BLaER1 treated with 17β-estradiol and CSF1 and Interleukin-3, amounts not matched to agents 10 nM and 100 nM (cell line): Measurements from ENCODE around the gene ANKRD49.
A peak's percentile ranks its signal among the peaks of the same experiment; 100 is the strongest.

Experiments
- H3K27ac ChIP-seq, 11 experiments: shearing (Covaris generic); formaldehyde crosslinking; 2 replicates each; pipeline ENCODE4 v1.8.1; 2022
- H3K27me3 ChIP-seq, 11 experiments: shearing (Covaris generic); formaldehyde crosslinking; 2 replicates each; pipeline ENCODE4 v1.8.1; 2022
- H3K36me3 ChIP-seq, 11 experiments: shearing (Covaris generic); formaldehyde crosslinking; 2 replicates each; pipeline ENCODE4 v1.8.1; 2022
- H3K4me1 ChIP-seq, 10 experiments: shearing (Covaris generic); formaldehyde crosslinking; 2 replicates each; pipeline ENCODE4 v1.8.1; 2022
- H3K4me2 ChIP-seq, 11 experiments: shearing (Covaris generic); formaldehyde crosslinking; 2 replicates each; pipeline ENCODE4 v1.8.1; 2022
- H3K4me3 ChIP-seq, 10 experiments: shearing (Covaris generic); formaldehyde crosslinking; 2 replicates each; pipeline ENCODE4 v1.8.1; 2022
- H3K9ac ChIP-seq, 11 experiments: shearing (Covaris generic); formaldehyde crosslinking; 2 replicates each; pipeline ENCODE4 v1.8.1; 2022
- H3K9me3 ChIP-seq, 11 experiments: shearing (Covaris generic); formaldehyde crosslinking; replicated peaks in 1 of 11; 2 replicates each; pipeline ENCODE4 v1.8.1; 2022
- H4K20me1 ChIP-seq, 11 experiments: shearing (Covaris generic); formaldehyde crosslinking; 2 replicates each; pipeline ENCODE4 v1.8.1; 2022
- Cebpa-rat ChIP-seq, 11 experiments: shearing (Covaris generic); IDR thresholded peaks; 2 replicates each; pipeline ENCODE4 v1.8.1; 2022

ANKRD49 gene

GRCh38 chr11:94493281-94494125 lies at the start of gene ANKRD49, which contains the start of gene MRE11:
Gene ANKRD49, plus strand, starts transcription at chr11:94493984. Its CDS starts 2,710 bp downstream, at chr11:94496694.
Gene MRE11, minus strand, starts transcription at chr11:94493844. Its CDS starts 1,043 bp downstream, at chr11:94492801.
- H3K4me1 ChIP-seq = peaks cover 18 to 30% (median 24%) of the 10 kb centered on the region in 10 experiments
- H3K9me3 ChIP-seq = peaks cover 0 to 10% (median 3%) of the 10 kb centered on the region in 11 experiments; a peak in 8 of 22 replicates
- peaks cover 0 to 13% (median 0%) of the 10 kb centered on the region in 11 experiments; a peak in 2 of 22 replicates for H4K20me1 ChIP-seq
- H3K4me2 ChIP-seq = peak within 1 kb of the TSS; percentile 78 to 94 (median 88)
- H3K9ac ChIP-seq = peak within 1 kb of the TSS; percentile 87 to 94 (median 91)
- peaks cover 41 to 52% (median 45%) of the 10 kb centered on the region in 11 experiments for H3K36me3 ChIP-seq
- peak within 1 kb of the TSS; percentile 82 to 93 (median 88) for H3K27ac ChIP-seq
- no peaks in the 10 kb centered on the region for H3K27me3 ChIP-seq
- no peak for TF ChIP-seq Cebpa-rat (IDR thresholded peaks at IDR 0.05)
- peak within 1 kb of the TSS; percentile 74 to 91 (median 86) for H3K4me3 ChIP-seq

GRCh38 chr11:94445641-94446040 lies 48.1 kb upstream of the ANKRD49 start:
- Histone ChIP-seq H4K20me1 (no peaks in the 10 kb centered on the region), H3K4me1 (0 out of 20 replicates have a peak, but pooled peaks cover 0 to 8% (median 0%) of the 10 kb centered on the region in 10 experiments), H3K4me3 (no peak overlapping the region), H3K36me3 (peaks cover 63 to 91% (median 81%) of the 10 kb centered on the region in 11 experiments), H3K9me3 (no peaks in the 10 kb centered on the region), H3K9ac (no peak overlapping the region), H3K27ac (no peak overlapping the region), H3K27me3 (no peaks in the 10 kb centered on the region), H3K4me2 (no peak overlapping the region)
- no peak for TF ChIP-seq Cebpa-rat (IDR thresholded peaks at IDR 0.05)

- Histone ChIP-seq H3K27ac (no peak overlapping the region), H3K27me3 (no peaks in the 10 kb centered on the region), H3K9me3 (no peaks in the 10 kb centered on the region), H3K9ac (no peak overlapping the region), H3K36me3 (peaks cover 49 to 76% (median 69%) of the 10 kb centered on the region in 11 experiments), H4K20me1 (no peaks in the 10 kb centered on the region), H3K4me1 (0 out of 20 replicates have a peak, but pooled peaks cover 0 to 8% (median 0%) of the 10 kb centered on the region in 10 experiments), H3K4me3 (no peak overlapping the region), H3K4me2 (no peak overlapping the region)
- no peak for TF ChIP-seq Cebpa-rat (IDR thresholded peaks at IDR 0.05)
Observed at GRCh38 chr11:94447149-94447548, 46.6 kb upstream of the ANKRD49 start.

GRCh38 chr11:94449029-94449428 lies 44.8 kb upstream of the ANKRD49 start:
- Histone ChIP-seq H3K36me3 (peaks cover 43 to 74% (median 66%) of the 10 kb centered on the region in 11 experiments), H4K20me1 (no peaks in the 10 kb centered on the region), H3K27me3 (no peaks in the 10 kb centered on the region), H3K4me2 (no peak overlapping the region), H3K27ac (no peak overlapping the region), H3K9ac (no peak overlapping the region), H3K4me3 (no peak overlapping the region), H3K4me1 (0 out of 20 replicates have a peak, but pooled peaks cover 0 to 8% (median 0%) of the 10 kb centered on the region in 10 experiments), H3K9me3 (peaks cover 0 to 9% (median 4%) of the 10 kb centered on the region in 11 experiments; a peak in 5 of 22 replicates)
- no peak for TF ChIP-seq Cebpa-rat (IDR thresholded peaks at IDR 0.05)

- Histone ChIP-seq H3K36me3 (peaks cover 43 to 74% (median 65%) of the 10 kb centered on the region in 11 experiments), H3K4me3 (no peak overlapping the region), H3K4me1 (0 out of 20 replicates have a peak, but pooled peaks cover 0 to 8% (median 0%) of the 10 kb centered on the region in 10 experiments), H4K20me1 (no peaks in the 10 kb centered on the region), H3K9ac (no peak overlapping the region), H3K4me2 (no peak overlapping the region), H3K9me3 (peaks cover 0 to 9% (median 4%) of the 10 kb centered on the region in 11 experiments; a peak in 5 of 22 replicates), H3K27ac (no peak overlapping the region), H3K27me3 (no peaks in the 10 kb centered on the region)
- no peak for TF ChIP-seq Cebpa-rat (IDR thresholded peaks at IDR 0.05)
Observed at GRCh38 chr11:94449437-94449836, 44.3 kb upstream of the ANKRD49 start.

GRCh38 chr11:94450048-94450447 lies 43.7 kb upstream of the ANKRD49 start:
- TF ChIP-seq Cebpa-rat (IDR thresholded peaks at IDR 0.05) = no peak
- Histone ChIP-seq H3K4me2 (no peak overlapping the region; a peak in 2 of 22 replicates), H3K4me1 (0 out of 20 replicates have a peak, but pooled peaks cover 0 to 8% (median 0%) of the 10 kb centered on the region in 10 experiments), H4K20me1 (no peaks in the 10 kb centered on the region), H3K36me3 (peaks cover 44 to 75% (median 65%) of the 10 kb centered on the region in 11 experiments), H3K27ac (no peak overlapping the region), H3K9ac (no peak overlapping the region), H3K27me3 (no peaks in the 10 kb centered on the region), H3K4me3 (no peak overlapping the region), H3K9me3 (peaks cover 0 to 9% (median 4%) of the 10 kb centered on the region in 11 experiments; a peak in 5 of 22 replicates)

GRCh38 chr11:94452988-94453387 lies 40.8 kb upstream of the ANKRD49 start:
- Histone ChIP-seq H3K27ac (no peak overlapping the region), H3K4me1 (peaks cover 0 to 18% (median 0%) of the 10 kb centered on the region in 10 experiments; a peak in 5 of 20 replicates), H3K9me3 (peaks cover 0 to 9% (median 4%) of the 10 kb centered on the region in 11 experiments; a peak in 5 of 22 replicates), H3K4me3 (no peak overlapping the region), H3K9ac (no peak overlapping the region), H3K4me2 (no peak overlapping the region), H3K27me3 (no peaks in the 10 kb centered on the region), H3K36me3 (peaks cover 29 to 75% (median 62%) of the 10 kb centered on the region in 11 experiments), H4K20me1 (no peaks in the 10 kb centered on the region)
- no peak for TF ChIP-seq Cebpa-rat (IDR thresholded peaks at IDR 0.05)

GRCh38 chr11:94454301-94454700 lies 39.5 kb upstream of the ANKRD49 start:
- H3K36me3 ChIP-seq = peaks cover 33 to 72% (median 55%) of the 10 kb centered on the region in 11 experiments
- no peak overlapping the region for H3K4me2 ChIP-seq
- no peaks in the 10 kb centered on the region for H4K20me1 ChIP-seq
- no peak overlapping the region for H3K4me3 ChIP-seq
- H3K9me3 ChIP-seq = peaks cover 0 to 9% (median 4%) of the 10 kb centered on the region in 11 experiments; a peak in 5 of 22 replicates
- peaks cover 0 to 18% (median 0%) of the 10 kb centered on the region in 10 experiments; a peak in 5 of 20 replicates for H3K4me1 ChIP-seq
- no peaks in the 10 kb centered on the region for H3K27me3 ChIP-seq
- no peak for TF ChIP-seq Cebpa-rat (IDR thresholded peaks at IDR 0.05)
- H3K27ac ChIP-seq = no peak overlapping the region
- no peak overlapping the region for H3K9ac ChIP-seq

- H3K4me2 ChIP-seq = no peak overlapping the region
- H3K4me1 ChIP-seq = peaks cover 0 to 10% (median 0%) of the 10 kb centered on the region in 10 experiments; a peak in 5 of 20 replicates
- peaks cover 44 to 83% (median 70%) of the 10 kb centered on the region in 11 experiments for H3K36me3 ChIP-seq
Observed at GRCh38 chr11:94455861-94456260, 37.9 kb upstream of the ANKRD49 start.

More at GRCh38 chr11:94455861-94456260, 37.9 kb upstream of the ANKRD49 start:
- Histone ChIP-seq H3K27ac (no peak overlapping the region), H3K9ac (no peak overlapping the region), H3K4me3 (no peak overlapping the region), H3K9me3 (peaks cover 0 to 9% (median 4%) of the 10 kb centered on the region in 11 experiments; a peak in 5 of 22 replicates), H4K20me1 (no peaks in the 10 kb centered on the region), H3K27me3 (no peaks in the 10 kb centered on the region)
- TF ChIP-seq Cebpa-rat (IDR thresholded peaks at IDR 0.05) = no peak
